Duodenal mucosa (tissue), 2 donors: Measurements from ENCODE around the gene PIEZO2.
"Not testable (repeated sequence)": the region's sequence is repeated elsewhere in the genome, so short reads cannot be mapped to it uniquely, and the experiment has no call there.

Experiments
- H3K27ac ChIP-seq: one replicate; pipeline ENCODE4 v1.7.0; 2013; ENCODE audit warnings: low read depth, low read length
- H3K27me3 ChIP-seq, 2 donors: one replicate each; pipeline ENCODE4 v1.7.0; 2013; ENCODE audit warnings: low read length in 2 of 2, control low read depth in 1 of 2; ENCODE audit not compliant: insufficient read depth in 2 of 2, control insufficient read depth in 1 of 2
- H3K36me3 ChIP-seq, 2 donors: one replicate each; pipeline ENCODE4 v1.7.0; 2013; ENCODE audit warnings: low read length in 2 of 2, control low read depth in 1 of 2; ENCODE audit not compliant: insufficient read depth in 2 of 2, control insufficient read depth in 1 of 2
- H3K4me1 ChIP-seq, 2 donors: one replicate each; pipeline ENCODE4 v1.7.0; 2013; ENCODE audit warnings: low read length in 2 of 2, control low read depth in 1 of 2; ENCODE audit not compliant: insufficient read depth in 2 of 2, control insufficient read depth in 1 of 2
- H3K4me3 ChIP-seq, 2 donors: one replicate each; pipeline ENCODE4 v1.7.0; 2013; ENCODE audit warnings: low read length in 2 of 2, low read depth in 1 of 2
- H3K9ac ChIP-seq, 2 donors: one replicate each; pipeline ENCODE4 v1.7.0; 2013; ENCODE audit warnings: low read length in 2 of 2, low read depth in 1 of 2
- H3K9me3 ChIP-seq, 2 donors: one replicate each; pipeline ENCODE4 v1.7.0; 2013; ENCODE audit warnings: low read length in 2 of 2, control low read depth in 1 of 2; ENCODE audit not compliant: control insufficient read depth in 1 of 2

The PIEZO2 gene

GRCh38 chr18:11149441-11150270, at the start of gene PIEZO2:
Gene PIEZO2 (minus strand): TSS chr18:11149569. CDS start chr18:11148588, 981 bp downstream.
- Histone ChIP-seq H3K4me3 (peak within 1 kb of the TSS; percentile 15 to 28), H3K9me3 (no peaks in the 10 kb centered on the region), H3K27me3 (peaks cover 24 to 28% of the 10 kb centered on the region in 2 donors), H3K36me3 (no peaks in the 10 kb centered on the region), H3K4me1 (no peaks in the 10 kb centered on the region), H3K27ac (no peak within 1 kb of the TSS), H3K9ac (no peak within 1 kb of the TSS)

DNA sequence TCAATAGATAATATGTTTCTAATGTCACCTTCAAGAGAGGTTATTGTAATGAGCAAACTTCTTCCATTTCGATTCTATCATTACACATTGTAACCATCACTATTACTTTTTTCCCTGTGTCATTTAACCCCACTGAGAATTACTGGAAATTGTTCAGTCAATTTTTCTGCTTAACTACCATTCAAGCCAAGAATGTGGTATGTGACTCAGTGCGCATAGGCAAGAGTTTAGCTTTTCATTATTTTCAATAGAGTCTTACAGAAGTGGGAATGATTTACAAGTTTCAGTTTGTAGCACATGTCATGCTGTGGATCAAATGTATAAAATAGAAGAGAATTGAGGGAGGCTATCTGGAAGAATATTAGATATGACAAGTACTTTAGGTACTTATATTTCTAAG, 34.3 kb upstream of the PIEZO2 start:
- Histone ChIP-seq H3K27me3 (no peaks in the 10 kb centered on the region), H3K4me1 (no peaks in the 10 kb centered on the region), H3K36me3 (no peaks in the 10 kb centered on the region), H3K9ac (no peak overlapping the region), H3K27ac (no peak overlapping the region), H3K4me3 (no peak overlapping the region), H3K9me3 (no peaks in the 10 kb centered on the region)

GRCh38 chr18:11181629-11182028, 32.3 kb upstream of the PIEZO2 start:
- H3K9ac ChIP-seq, H3K4me3 ChIP-seq: not testable (repeated sequence)

GRCh38 chr18:11179959-11180519, 30.7 kb upstream of the PIEZO2 start:
- H3K9ac ChIP-seq: no peak overlapping the region
- H3K9me3 ChIP-seq: no peaks in the 10 kb centered on the region
- H3K27ac ChIP-seq: no peak overlapping the region
- H3K27me3 ChIP-seq: no peaks in the 10 kb centered on the region
- no peaks in the 10 kb centered on the region for H3K4me1 ChIP-seq
- H3K4me3 ChIP-seq: no peak overlapping the region
- H3K36me3 ChIP-seq: no peaks in the 10 kb centered on the region

More at GRCh38 chr18:11181629-11182028, 32.3 kb upstream of the PIEZO2 start:
- not testable (repeated sequence) for H3K27me3 ChIP-seq, H3K36me3 ChIP-seq, H3K4me1 ChIP-seq, H3K9me3 ChIP-seq, H3K27ac ChIP-seq

DNA sequence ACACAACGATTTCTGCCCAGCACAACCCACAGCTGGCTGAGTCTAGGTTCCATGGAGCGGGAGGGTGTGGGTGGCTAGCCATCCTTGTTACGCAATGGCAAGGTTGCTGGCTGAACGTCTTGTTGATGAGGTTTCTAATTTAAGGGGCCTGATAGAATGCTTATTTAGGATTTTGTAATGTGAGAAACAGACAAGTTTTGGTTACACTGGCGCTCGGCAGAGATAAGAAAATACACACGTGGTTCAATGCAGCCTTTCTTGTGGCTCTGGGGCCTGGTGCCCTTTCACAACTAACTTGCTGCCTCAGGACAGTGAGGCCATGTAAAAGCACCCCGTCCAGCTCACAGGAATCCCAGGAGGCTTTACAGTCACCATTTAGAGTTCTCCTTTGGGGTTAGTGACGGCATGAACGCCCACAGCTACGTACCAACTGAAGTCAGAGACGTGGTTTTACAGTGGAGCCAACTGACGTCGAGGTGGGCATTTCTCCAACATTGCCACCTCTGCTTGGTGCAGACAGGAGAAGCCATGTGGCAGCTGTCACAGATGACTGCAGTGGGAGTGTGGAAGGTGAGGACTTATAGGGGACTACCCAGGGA, 29.7 kb upstream of the PIEZO2 start:
- Histone ChIP-seq H3K4me1 (no peaks in the 10 kb centered on the region), H3K27ac (no peak overlapping the region), H3K9me3 (no peaks in the 10 kb centered on the region)

GRCh38 chr18:11177382-11177781, 28.0 kb upstream of the PIEZO2 start:
- Histone ChIP-seq H3K4me3 (no peak overlapping the region), H3K4me1 (no peaks in the 10 kb centered on the region), H3K27ac (no peak overlapping the region), H3K36me3 (no peaks in the 10 kb centered on the region), H3K9ac (no peak overlapping the region), H3K9me3 (no peaks in the 10 kb centered on the region), H3K27me3 (no peaks in the 10 kb centered on the region)

More for the DNA sequence above, 29.7 kb upstream of the PIEZO2 start:
- no peaks in the 10 kb centered on the region for H3K27me3 ChIP-seq
- no peaks in the 10 kb centered on the region for H3K36me3 ChIP-seq
- H3K4me3 ChIP-seq: no peak overlapping the region
- H3K9ac ChIP-seq: no peak overlapping the region

GRCh38 chr18:11176481-11176881, 27.1 kb upstream of the PIEZO2 start:
- H3K36me3 ChIP-seq: no peaks in the 10 kb centered on the region
- H3K27ac ChIP-seq: no peak overlapping the region
- no peak overlapping the region for H3K4me3 ChIP-seq
- H3K9ac ChIP-seq: no peak overlapping the region
- no peaks in the 10 kb centered on the region for H3K27me3 ChIP-seq
- H3K9me3 ChIP-seq: no peaks in the 10 kb centered on the region
- H3K4me1 ChIP-seq: no peaks in the 10 kb centered on the region

DNA sequence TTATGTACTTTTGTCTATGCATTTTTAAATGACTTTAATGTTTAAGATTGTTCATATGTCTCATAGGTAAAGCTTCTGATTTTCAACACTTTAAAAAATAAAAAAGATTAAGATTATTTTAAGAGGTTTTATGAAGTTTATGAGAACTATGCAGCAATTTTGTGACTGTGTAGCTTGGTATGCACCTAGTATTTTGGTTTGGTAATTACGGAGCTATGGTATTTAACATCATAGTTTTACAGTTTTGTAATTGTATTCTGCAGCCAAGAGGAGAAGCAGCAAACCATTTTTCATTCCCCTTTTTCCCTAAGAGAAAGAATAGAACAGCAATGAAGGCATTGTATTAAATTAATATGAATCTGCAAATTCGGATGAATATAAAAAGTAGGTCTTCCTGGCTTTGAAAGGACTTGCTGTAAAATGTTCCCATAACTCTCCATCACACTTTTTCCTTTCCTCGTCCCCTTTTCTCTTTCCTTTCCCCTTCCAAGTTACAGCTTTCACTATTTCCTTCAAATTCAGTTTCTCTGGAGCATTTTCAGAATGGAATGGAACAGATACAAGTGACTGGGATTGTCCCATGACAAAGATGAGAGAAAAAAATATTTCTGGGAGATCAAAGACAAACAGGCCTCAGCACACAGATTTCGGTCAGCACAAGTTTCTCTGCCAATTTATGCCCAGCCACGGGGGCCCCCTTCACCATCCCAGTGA, 26.1 kb upstream of the PIEZO2 start:
- Histone ChIP-seq H3K27me3 (no peaks in the 10 kb centered on the region), H3K27ac (no peak overlapping the region), H3K36me3 (no peaks in the 10 kb centered on the region), H3K9me3 (no peaks in the 10 kb centered on the region), H3K9ac (no peak overlapping the region), H3K4me1 (no peaks in the 10 kb centered on the region), H3K4me3 (no peak overlapping the region)

- H3K4me3 ChIP-seq, H3K9me3 ChIP-seq, H3K4me1 ChIP-seq, H3K36me3 ChIP-seq, H3K9ac ChIP-seq, H3K27ac ChIP-seq, H3K27me3 ChIP-seq: not testable (repeated sequence)
Measured at GRCh38 chr18:11174179-11174578, 24.8 kb upstream of the PIEZO2 start.

DNA sequence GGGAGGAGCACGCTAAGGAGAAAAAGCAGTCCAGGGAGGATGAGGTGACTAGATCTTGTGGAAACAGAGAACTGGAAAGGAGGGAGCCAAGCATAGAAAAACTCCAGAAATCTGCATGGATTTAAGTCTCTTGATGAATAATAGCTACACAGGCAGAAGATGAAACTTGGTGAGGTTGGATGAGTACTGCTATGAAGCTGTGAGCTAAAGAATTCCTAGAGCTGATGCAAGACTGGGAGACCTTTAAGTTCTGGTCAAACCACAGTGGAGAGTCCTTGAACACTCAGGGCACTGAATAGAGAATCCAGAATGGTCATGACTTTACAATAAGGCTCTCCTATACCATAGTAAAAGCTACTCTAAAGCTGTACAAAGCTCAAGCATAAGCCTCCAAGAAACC, 18.4 kb upstream of the PIEZO2 start:
- Histone ChIP-seq H3K27ac (no peak overlapping the region), H3K27me3 (no peaks in the 10 kb centered on the region), H3K4me1 (no peaks in the 10 kb centered on the region), H3K4me3 (no peak overlapping the region), H3K9ac (no peak overlapping the region), H3K9me3 (no peaks in the 10 kb centered on the region), H3K36me3 (no peaks in the 10 kb centered on the region)
